Neuron (in vitro differentiated cells): ENCODE data around the gene R3HCC1L.

Experiments
- H2AFZ ChIP-seq: one replicate; pipeline ENCODE4 v1.6.1; 2013; ENCODE audit warnings: low read depth, mild to moderate bottlenecking, inconsistent platforms, low read length, moderate library complexity
- H3K27me3 ChIP-seq: one replicate; pipeline ENCODE4 v1.6.1; 2013; ENCODE audit warnings: low read length; ENCODE audit not compliant: insufficient read depth
- H3K36me3 ChIP-seq: one replicate; pipeline ENCODE4 v1.6.1; 2013; ENCODE audit warnings: low read length; ENCODE audit not compliant: insufficient read depth
- H3K4me1 ChIP-seq: one replicate; pipeline ENCODE4 v1.6.1; 2013; ENCODE audit warnings: low read length; ENCODE audit not compliant: insufficient read depth
- H3K4me3 ChIP-seq: 2 replicates; pipeline ENCODE4 v1.5.1; 2013; ENCODE audit warnings: mild to moderate bottlenecking, low read length, moderate library complexity
- H3K9me3 ChIP-seq: one replicate; pipeline ENCODE4 v1.6.1; 2013; ENCODE audit warnings: low read length

The R3HCC1L gene

DNA sequence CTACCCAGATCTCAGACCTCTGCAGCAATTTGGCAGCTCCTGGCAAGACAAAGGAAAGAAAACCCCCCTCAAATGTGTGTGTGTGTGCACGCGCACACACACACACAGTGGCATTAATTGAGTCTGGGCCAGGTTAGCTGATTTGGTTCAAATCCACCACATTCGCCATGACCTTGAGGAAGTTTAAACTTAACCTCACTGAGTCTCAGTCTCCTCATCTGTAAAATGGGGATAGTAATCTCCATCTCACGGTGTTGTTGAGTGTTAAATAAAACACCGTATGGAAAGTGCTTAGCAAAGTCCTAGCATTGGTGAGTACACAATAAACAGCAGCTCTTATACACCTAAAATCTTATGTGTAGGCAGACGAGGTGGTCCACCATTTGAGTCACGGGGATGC is 128.6 kb downstream of the R3HCC1L start:
- Histone ChIP-seq H3K36me3 (no peaks in the 10 kb centered on the region), H3K9me3 (no peaks in the 10 kb centered on the region), H3K4me3 (no peak overlapping the region), H3K4me1 (no peaks in the 10 kb centered on the region), H2AFZ (no peak overlapping the region), H3K27me3 (peaks cover 3% of the 10 kb centered on the region)

DNA sequence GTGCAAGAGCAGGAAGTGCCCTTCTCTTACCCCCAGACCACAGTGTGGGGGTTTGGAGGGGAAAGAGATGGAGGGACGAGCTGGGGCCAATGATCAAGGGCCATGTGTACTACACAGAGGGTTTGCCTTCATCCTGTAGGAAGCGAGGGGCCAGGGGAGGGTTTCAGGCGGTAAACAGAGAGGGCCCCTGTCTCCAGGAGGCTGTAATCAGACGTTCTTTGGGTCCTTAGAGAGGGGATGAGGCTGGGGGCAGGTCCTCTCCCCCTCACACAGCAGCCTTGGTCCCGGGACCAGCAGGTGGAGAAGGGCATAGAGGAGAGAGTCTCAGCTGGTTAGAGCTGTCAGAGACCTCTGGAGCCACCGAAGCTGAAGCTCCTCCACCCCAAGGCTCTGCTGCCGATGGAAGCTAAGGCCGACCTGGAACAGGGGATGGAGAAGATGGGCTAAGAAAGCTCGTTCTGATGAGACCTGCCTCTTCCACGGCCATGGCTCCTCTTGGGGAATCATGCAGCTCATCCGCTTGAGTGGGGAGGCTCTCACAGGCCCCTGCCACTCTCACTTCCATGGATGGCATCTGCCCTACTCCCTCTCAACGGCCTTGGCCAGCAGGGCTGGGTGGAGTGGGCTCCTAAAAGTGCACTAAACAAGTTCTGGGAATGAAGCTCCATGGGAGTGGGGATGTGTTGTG is 130.1 kb downstream of the R3HCC1L start:
- Histone ChIP-seq H3K4me1 (peaks cover 2% of the 10 kb centered on the region), H3K27me3 (peaks cover 5% of the 10 kb centered on the region), H2AFZ (no peak overlapping the region), H3K36me3 (no peaks in the 10 kb centered on the region), H3K4me3 (no peak overlapping the region), H3K9me3 (no peaks in the 10 kb centered on the region)

DNA sequence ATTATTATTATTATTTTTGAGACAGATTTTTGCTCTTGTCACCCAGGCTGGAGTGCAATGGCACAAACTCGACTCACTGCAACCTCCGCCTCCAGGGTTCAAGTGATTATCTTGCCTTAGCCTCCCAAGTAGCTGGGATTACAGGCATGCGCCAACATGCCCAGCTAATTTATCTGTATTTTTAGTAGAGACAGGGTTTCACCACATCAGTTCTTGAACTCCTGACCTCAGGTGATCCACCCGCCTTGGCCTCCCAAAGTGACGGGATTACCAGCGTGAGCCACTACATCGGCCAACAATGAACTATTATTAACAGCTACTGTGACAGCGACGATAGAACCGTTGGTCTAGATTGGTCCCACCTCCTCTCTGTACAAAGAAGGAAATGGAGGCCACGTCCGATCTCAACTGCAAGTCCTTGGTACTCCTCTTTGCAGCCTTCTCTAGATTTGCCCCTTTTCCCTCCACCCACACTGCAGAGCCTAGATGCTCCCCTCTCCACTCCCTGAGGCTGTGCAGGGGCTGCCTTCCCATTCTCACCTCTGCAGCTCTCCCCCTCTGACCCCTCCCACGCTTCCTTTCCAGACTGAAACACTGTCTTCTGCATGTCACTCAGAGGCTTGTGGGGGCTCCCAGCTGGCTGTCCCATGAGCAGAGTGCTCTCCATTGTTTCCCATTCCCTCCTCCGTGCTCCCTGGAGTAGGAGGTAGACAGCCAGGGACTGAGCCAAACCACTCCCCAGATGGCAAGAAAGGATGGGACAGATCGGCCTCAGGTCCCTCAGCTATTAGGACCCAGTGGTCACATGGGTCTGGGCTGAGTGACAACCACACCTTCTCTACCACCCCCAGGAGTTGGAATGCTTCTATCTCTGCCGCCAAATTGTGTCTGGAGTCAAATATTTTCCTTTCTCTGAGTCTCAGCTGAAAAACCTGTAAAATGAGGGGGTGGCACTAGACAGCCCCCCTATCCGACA is 131.2 kb downstream of the R3HCC1L start:
- Histone ChIP-seq H3K4me3 (no peak overlapping the region), H2AFZ (no peak overlapping the region), H3K36me3 (no peaks in the 10 kb centered on the region), H3K4me1 (peaks cover 2% of the 10 kb centered on the region), H3K27me3 (peaks cover 14% of the 10 kb centered on the region), H3K9me3 (no peaks in the 10 kb centered on the region)

DNA sequence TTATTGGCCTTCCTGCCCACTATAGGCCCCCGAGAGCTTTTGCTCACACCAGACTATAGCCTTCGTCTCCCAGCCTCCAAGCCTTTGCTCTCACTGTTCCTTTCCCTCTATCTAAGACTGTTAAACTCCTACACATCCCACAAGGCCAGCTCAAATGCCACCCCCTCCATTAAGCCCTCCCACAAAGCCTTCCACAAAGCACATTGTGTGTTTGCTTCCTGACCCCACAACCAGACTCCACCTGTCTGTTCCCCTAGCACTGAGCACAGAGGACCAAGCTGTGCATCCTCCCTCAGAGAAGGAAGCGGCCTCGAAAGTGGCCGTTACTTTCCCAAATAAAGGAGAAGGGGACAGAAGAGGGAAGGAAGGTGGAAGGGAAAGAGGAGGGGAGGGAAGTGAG is 132.2 kb downstream of the R3HCC1L start:
- Histone ChIP-seq H3K4me3 (no peak overlapping the region), H3K4me1 (peaks cover 2% of the 10 kb centered on the region), H3K27me3 (peaks cover 16% of the 10 kb centered on the region), H3K9me3 (no peaks in the 10 kb centered on the region), H2AFZ (no peak overlapping the region), H3K36me3 (no peaks in the 10 kb centered on the region)

DNA sequence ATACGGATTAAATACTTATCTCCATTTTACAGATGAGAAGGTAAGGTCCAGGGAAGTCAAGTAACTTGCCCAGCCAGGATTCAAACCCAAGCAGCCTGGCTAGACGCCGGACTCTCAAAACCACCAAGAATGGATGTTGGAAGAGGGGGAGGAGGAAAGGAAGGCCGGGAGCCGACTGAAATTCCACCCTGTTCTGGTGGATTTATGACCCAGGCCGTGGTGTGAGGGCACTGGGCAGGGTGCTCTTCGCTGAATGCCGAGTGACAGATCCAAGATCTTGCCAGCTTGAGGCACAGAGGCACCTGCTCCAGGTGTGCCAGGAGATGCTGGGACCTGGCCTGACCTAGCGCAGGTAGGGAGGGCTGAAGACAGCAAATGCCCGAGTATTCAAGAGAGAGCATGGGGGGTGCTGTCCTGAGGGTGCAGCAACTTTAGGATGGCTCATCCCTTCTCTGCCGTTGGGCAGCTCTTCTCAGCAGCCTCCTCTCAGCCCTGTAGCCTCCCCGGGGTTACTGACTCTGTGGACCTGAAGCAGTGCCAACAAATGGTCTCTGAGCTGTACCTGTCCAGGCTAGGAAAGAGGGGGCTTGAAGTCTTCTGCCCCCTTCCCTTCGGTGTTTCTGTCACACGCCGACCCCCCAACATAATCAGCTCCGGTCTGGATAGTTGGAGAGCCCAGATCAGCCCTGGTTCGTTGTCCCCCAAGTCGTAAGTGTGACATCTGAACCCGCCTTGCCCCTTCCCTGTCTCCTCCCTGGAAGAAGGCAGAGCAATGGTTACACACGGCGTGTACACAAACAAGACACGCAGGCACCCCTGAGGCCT is 132.8 kb downstream of the R3HCC1L start:
- H3K27me3 ChIP-seq, result peaks cover 19% of the 10 kb centered on the region

DNA sequence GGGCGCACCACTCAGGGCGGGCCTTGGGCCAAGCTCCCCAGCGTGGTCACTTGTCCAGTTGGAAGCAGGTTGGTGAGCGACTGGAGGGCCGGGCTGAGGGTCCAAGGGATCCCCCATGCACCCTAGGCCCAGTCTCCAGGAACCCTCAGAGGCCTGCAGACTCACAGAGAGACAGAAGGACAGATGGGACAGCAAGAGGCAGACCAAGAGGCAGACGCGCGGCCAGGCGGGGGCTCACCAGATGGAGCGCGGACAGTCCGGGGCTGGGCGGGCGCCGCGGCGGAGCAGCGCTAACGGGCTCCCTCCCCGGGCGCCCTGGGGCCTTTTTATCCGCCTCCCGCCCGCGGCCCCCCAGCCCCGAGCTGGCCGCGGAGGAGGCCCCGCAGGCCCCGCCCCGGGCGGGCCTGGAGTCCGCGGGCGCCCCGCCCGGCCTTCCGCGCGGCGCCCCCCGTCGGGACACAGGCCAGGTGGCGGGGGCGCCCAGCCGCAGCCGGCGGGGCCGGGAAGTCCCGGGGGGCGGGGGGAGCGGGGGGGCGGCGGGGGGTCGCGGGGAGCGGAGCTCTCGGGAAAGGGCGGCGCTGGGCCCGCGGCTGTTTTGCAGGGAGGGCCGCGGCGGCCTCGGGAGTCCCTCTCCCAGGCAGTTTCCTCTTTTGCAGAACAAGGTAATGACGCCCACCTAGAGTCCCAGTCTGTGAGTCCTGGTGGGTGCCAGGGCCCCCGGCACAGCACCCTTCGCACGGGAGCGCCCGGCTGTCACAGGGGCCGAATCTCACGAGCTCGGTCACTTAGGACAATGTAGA is 133.6 kb downstream of the R3HCC1L start, which contains the start of gene LOXL4:
TSS of gene LOXL4 (minus strand) at position 301 of the 800 bp plus-strand sequence. CDS start 5,175 bp downstream, outside the sequence.
- H3K4me1 ChIP-seq, result peaks cover 2% of the 10 kb centered on the region
- H2AFZ ChIP-seq, result no peak within 1 kb of the TSS
- H3K36me3 ChIP-seq, result no peaks in the 10 kb centered on the region
- no peaks in the 10 kb centered on the region for H3K9me3 ChIP-seq
- peaks cover 19% of the 10 kb centered on the region for H3K27me3 ChIP-seq
- peak within 1 kb of the TSS; percentile 35 for H3K4me3 ChIP-seq

More for the DNA sequence above, 132.8 kb downstream of the R3HCC1L start:
- H2AFZ ChIP-seq, result no peak overlapping the region
- no peak overlapping the region for H3K4me3 ChIP-seq
- peaks cover 2% of the 10 kb centered on the region for H3K4me1 ChIP-seq
- no peaks in the 10 kb centered on the region for H3K9me3 ChIP-seq
- no peaks in the 10 kb centered on the region for H3K36me3 ChIP-seq

DNA sequence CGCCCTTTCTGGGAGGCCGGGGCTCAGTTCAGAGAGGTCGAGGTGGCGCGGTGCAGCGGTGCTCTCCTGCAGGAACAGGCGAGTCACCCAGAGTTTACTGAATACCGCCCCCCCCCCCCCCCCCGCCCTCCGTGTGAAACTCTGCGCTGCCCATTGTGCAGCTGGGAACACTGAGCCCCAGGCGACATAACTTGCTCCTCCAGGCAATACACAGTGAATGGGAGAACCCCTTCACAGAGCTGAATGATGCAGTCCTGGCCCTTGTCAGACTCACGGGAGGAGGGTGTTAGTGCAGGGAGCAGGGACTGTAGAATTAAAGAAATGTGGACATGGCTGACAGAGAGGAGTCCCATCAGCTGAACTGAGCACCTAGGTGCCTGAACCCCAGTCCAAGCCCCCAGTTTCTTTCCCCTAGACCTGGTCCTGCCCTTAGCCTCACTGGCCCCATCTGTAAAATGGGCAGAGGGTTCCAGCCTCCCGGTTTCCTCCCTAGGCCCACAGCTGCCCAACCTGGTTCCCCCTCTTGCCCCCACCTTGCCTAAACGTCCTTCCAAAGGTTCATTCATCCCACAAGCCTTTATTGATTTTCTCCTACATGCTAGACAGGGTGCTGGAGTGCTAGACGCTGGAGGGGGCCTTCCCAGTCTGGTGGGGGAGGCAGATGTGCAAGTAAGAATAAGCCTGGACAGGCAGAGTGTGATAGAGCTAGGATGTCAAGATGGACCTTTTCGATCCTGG is 134.4 kb downstream of the R3HCC1L start:
- Histone ChIP-seq H3K4me1 (peaks cover 2% of the 10 kb centered on the region), H2AFZ (no peak overlapping the region), H3K36me3 (no peaks in the 10 kb centered on the region), H3K4me3 (peak overlapping the region; percentile 35), H3K9me3 (no peaks in the 10 kb centered on the region), H3K27me3 (peaks cover 19% of the 10 kb centered on the region)

DNA sequence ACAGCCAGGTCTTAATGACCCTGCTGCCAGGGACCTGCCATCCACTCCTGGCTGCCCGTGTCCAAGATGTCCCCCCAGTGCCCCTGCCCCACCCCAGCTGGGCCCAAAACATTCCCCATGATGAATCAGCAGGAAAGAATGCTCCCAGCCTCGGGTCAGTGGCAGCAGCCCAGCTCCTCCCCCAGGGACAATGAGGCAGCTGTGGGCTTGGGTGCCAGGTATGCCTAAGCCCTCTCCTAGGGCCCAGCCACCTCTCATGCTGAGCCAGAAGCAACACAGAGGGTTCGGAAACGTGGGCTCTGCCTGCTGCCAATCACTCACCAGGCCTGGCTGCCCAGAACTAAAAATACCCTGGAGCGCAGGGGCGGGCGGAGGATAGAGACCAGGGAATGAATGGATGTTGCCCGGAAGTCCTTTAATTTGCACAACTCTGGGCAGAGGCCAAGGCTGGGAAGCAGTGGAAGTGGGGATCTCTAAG is 135.0 kb downstream of the R3HCC1L start:
- Histone ChIP-seq H3K36me3 (no peaks in the 10 kb centered on the region), H3K4me3 (no peak overlapping the region), H2AFZ (no peak overlapping the region), H3K9me3 (no peaks in the 10 kb centered on the region), H3K27me3 (peaks cover 19% of the 10 kb centered on the region), H3K4me1 (peaks cover 2% of the 10 kb centered on the region)

DNA sequence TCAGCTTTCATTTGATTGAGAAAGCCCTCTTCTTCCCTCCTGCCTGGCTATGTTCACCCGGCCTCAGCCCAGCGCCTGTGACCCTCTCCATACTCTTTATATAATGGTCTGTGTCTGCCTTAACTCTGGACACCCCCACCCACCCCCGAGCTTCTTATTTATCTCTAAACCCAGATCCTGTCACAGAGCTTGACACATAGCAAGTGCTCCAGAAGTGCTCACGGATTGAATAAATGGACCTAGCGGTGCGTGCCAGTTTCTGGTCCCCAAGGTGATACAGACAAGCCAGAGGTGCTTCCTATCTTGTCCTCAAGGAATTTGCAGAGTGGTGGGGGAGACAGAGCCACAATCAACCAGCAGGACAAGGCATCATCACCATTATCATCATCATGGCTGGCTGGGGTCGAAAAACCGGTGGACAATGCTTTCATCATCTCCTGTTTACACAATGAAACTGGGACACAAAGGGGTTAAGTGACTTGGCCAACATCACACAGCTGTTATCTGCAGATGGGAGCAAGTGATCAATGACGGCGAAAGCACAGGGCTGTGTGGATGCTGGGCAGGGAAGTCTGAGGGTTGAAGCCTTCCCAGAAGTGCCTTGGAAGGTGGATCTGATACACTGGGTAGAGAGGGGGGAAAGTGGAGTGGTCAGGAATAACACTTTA is 135.8 kb downstream of the R3HCC1L start:
- H3K36me3 ChIP-seq, result no peaks in the 10 kb centered on the region
- H3K4me1 ChIP-seq, result peaks cover 2% of the 10 kb centered on the region
- no peak overlapping the region for H3K4me3 ChIP-seq
- H3K9me3 ChIP-seq, result no peaks in the 10 kb centered on the region
- no peak overlapping the region for H2AFZ ChIP-seq
- H3K27me3 ChIP-seq, result peaks cover 19% of the 10 kb centered on the region

DNA sequence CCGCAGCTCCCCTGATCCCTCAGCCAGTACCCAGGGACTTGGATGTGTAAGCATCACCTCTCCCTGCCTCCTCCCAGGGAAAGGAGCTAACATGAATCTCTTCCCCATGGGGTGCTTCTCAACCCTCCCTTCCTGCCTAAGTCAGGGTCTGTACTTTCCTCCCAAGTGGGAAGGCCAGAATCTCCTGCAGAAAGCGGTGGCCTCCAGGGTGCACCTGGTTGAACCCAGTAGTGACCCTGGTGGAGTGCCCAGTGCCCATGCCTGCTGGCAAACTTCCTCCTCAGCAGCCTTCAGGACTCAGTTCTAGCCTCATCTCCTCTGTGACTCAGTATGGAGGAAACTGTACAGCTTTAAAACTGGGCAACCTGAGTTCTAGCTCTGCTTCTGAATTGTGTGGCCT is 136.3 kb downstream of the R3HCC1L start:
- Histone ChIP-seq H3K27me3 (peaks cover 19% of the 10 kb centered on the region), H3K9me3 (no peaks in the 10 kb centered on the region), H3K36me3 (no peaks in the 10 kb centered on the region), H3K4me3 (no peak overlapping the region), H2AFZ (no peak overlapping the region), H3K4me1 (peaks cover 2% of the 10 kb centered on the region)

DNA sequence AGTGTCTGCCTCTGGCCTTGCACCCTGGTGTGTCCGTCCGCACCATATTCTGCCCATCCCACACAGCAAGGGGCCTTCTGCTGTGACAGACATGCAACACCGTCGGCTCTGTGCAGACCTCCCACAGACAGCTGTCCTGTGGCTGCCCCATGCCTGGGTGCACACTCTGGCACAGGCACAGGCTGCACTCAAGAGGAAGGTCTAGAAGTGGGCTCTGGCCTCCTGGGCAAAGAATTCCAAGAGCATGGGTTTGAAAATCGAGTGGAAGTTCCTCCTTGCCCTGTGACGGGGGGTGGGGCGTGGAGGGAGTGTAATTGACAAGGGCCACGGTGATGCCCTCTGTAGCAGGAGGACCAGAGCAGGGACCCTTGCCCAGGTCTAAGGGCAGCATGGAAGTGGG is 137.8 kb downstream of the R3HCC1L start:
- no peak overlapping the region for H3K4me3 ChIP-seq
- H3K9me3 ChIP-seq, result no peaks in the 10 kb centered on the region
- H3K36me3 ChIP-seq, result no peaks in the 10 kb centered on the region
- no peak overlapping the region for H2AFZ ChIP-seq
- peaks cover 19% of the 10 kb centered on the region for H3K27me3 ChIP-seq
- peaks cover 2% of the 10 kb centered on the region for H3K4me1 ChIP-seq
